Uterus (tissue), 4 donors: ENCODE results near the gene SYT14. TPM values are rescaled to one million over a fixed set of nuclear protein-coding genes. Genes with fewer than 3 reads are reported as not detected.

Experiments used
- DNase-seq, 2 donors: peaks; one replicate each; pipeline ENCODE4 v3.0.0-alpha.2; 2019 to 2020
- H3K27ac ChIP-seq, 2 donors: fragments of 200-600 bp; sonication (generic); 1 replicate in 1 of 2; 2 replicates in 1 of 2; pipeline ENCODE4 v1.5.1; 2016 to 2018
- H3K27me3 ChIP-seq, 2 donors: fragments of 200-600 bp; sonication (generic); one replicate each; pipeline ENCODE4 v1.5.1; 2018 to 2019; ENCODE audit warnings: control low read depth in 1 of 2
- H3K36me3 ChIP-seq, 2 donors: fragments of 200-600 bp; sonication (generic); one replicate each; pipeline ENCODE4 v1.5.1; 2019; ENCODE audit warnings: control low read depth in 1 of 2
- H3K4me1 ChIP-seq, 2 donors: fragments of 200-600 bp; sonication (generic); one replicate each; pipeline ENCODE4 v1.5.1; 2018 to 2019; ENCODE audit warnings: control low read depth in 1 of 2
- H3K4me3 ChIP-seq, 2 donors: fragments of 200-600 bp; sonication (generic); 1 replicate in 1 of 2; 2 replicates in 1 of 2; pipeline ENCODE4 v1.5.1; 2018 to 2019; ENCODE audit warnings: mild to moderate bottlenecking in 1 of 2
- H3K9me3 ChIP-seq, 2 donors: fragments of 200-600 bp; sonication (generic); one replicate each; pipeline ENCODE4 v1.5.1; 2019; ENCODE audit warnings: control low read depth in 1 of 2
- POLR2A ChIP-seq, 2 donors: fragments of 450-650 bp; IDR thresholded peaks; one replicate each; pipeline ENCODE4 v1.6.1; 2016; ENCODE audit warnings: antibody characterized with exemption in 2 of 2, mild to moderate bottlenecking in 1 of 2, moderate library complexity in 1 of 2
- intact Hi-C: fragments of 100-400 bp; cut with DNase I; formaldehyde crosslinking; loops from one replicate; pipeline ENCODE4 v1.15.1; 2023; ENCODE audit warnings: low total_unique reads
- total RNA-seq, 4 donors: library from RNA; depleted of rRNA in 3 of 4; stranded (reverse); fragments of >200 nt in 3 of 4; gene quantifications; one replicate each; pipeline versions ENCODE4 v1.1.0 to v1.2.4, GENCODE V29; 2014 to 2023
- TF ChIP-seq, protein P1 (sequence below), 4 experiments: fragments of 200-600 bp in 2 of 4; fragments of 450-650 bp in 2 of 4; sonication (generic) in 2 of 4; IDR thresholded peaks; one replicate each; pipeline ENCODE4 v1.5.1; 2016 to 2019; ENCODE audit warnings: antibody characterized with exemption in 4 of 4, mild to moderate bottlenecking in 2 of 4, moderate library complexity in 1 of 4
- donor health status: DM: yes; HTN: yes; CAD: no.

Gene SYT14
- total RNA-seq, 4 donors from 2014 or later, result under 0.01 to 1.0 TPM; not detected in 2

DNA sequence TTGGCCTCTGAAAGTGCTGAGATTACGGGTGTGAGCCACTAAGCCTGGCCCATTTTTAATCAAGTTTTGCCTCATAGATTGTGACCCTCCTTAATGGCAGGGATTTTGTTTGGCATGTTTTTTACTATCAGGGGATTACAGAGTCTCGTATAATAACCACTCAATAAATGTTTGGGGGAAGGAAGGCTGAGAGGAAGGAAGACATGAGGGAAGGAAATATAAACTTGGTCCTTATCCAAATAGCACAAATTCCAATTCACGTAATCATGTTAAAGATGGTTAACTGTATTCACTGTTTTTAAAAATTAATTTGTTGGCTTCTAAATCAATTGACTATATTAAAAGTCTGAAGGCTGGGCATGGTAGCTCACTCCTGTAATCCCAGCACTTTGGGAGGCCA lies 263.7 kb downstream of the SYT14 start:
- TF ChIP-seq POLR2A (IDR thresholded peaks at IDR 0.05), result no peak
- TF ChIP-seq, protein P1, sequence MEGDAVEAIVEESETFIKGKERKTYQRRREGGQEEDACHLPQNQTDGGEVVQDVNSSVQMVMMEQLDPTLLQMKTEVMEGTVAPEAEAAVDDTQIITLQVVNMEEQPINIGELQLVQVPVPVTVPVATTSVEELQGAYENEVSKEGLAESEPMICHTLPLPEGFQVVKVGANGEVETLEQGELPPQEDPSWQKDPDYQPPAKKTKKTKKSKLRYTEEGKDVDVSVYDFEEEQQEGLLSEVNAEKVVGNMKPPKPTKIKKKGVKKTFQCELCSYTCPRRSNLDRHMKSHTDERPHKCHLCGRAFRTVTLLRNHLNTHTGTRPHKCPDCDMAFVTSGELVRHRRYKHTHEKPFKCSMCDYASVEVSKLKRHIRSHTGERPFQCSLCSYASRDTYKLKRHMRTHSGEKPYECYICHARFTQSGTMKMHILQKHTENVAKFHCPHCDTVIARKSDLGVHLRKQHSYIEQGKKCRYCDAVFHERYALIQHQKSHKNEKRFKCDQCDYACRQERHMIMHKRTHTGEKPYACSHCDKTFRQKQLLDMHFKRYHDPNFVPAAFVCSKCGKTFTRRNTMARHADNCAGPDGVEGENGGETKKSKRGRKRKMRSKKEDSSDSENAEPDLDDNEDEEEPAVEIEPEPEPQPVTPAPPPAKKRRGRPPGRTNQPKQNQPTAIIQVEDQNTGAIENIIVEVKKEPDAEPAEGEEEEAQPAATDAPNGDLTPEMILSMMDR (IDR thresholded peaks at IDR 0.05), result no peak
- no peaks in the 10 kb centered on the region for H3K27me3 ChIP-seq
- no peaks in the 10 kb centered on the region for H3K9me3 ChIP-seq
- H3K4me3 ChIP-seq, result no peak overlapping the region
- no peak for DNase-seq
- H3K36me3 ChIP-seq, result no peaks in the 10 kb centered on the region
- intact Hi-C loops, result no loop called here
- no peak overlapping the region for H3K27ac ChIP-seq
- H3K4me1 ChIP-seq, result no peaks in the 10 kb centered on the region

DNA sequence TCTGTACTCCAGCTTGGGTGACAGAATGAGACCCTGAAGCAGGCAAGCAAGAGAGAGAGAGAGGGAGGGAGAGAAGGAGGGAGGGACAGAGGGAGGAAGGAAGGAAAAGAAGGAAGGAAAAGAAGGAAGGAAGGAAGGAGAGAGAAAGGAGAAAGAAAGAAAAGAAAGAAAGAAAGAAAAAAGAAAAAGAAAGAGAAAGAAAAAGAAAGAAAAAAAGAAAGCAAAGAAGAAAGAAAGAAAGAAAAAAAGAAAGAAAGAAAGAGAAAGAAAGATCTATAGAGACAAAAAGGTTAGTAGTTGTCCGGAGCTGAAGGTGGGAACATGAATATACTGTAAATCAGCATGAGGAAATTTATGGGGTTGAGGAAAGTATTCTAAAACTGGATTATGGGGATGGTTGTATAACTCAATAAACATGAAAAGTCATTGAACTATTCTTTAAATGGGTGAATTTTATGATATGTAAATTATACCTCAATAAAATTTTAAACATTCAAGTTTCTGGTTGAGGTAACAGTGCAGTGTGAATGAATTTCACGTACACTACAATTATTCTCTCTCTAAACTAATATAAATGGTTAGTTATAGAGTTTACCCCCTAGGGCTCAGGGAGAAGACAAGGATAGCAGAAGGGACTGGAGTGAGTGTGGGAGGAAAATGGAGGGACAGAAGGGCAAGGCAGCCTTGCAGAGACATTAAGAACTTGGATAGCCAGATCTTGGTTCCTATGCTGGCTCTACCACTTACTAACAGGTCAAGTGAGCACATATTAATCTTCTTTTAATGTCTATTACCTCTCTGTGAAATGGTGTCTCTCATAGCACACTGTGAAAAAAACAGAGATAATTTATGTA lies 269.8 kb downstream of the SYT14 start:
- DNase-seq, result no peak
- no peak overlapping the region for H3K27ac ChIP-seq
- H3K27me3 ChIP-seq, result no peaks in the 10 kb centered on the region
- H3K4me3 ChIP-seq, result no peak overlapping the region
- H3K4me1 ChIP-seq, result no peaks in the 10 kb centered on the region
- intact Hi-C loops, result no loop called here
- TF ChIP-seq, protein P1 (IDR thresholded peaks at IDR 0.05), result no peak
- no peak for TF ChIP-seq POLR2A (IDR thresholded peaks at IDR 0.05)
- no peaks in the 10 kb centered on the region for H3K9me3 ChIP-seq
- no peaks in the 10 kb centered on the region for H3K36me3 ChIP-seq

DNA sequence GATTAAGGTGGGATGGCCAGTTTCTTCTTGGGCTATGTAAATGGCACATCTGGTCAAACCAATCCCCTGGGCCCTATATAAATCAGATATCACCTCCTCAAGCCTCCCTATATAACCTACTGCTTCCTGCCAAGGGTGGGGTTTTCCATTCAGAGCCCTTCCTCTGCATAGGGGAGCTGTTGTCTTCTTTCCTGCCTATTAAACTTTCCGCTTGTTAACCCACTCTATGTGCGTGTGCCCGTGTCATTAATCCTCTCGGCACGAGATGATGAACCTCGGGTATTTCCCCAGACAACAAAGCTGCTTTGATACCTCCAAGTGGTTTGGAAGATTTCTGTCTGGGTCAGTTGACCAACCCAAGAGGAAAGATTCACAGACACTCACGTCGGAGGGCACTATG lies 275.3 kb downstream of the SYT14 start:
- no peak for DNase-seq
- intact Hi-C loops, result no loop called here

DNA sequence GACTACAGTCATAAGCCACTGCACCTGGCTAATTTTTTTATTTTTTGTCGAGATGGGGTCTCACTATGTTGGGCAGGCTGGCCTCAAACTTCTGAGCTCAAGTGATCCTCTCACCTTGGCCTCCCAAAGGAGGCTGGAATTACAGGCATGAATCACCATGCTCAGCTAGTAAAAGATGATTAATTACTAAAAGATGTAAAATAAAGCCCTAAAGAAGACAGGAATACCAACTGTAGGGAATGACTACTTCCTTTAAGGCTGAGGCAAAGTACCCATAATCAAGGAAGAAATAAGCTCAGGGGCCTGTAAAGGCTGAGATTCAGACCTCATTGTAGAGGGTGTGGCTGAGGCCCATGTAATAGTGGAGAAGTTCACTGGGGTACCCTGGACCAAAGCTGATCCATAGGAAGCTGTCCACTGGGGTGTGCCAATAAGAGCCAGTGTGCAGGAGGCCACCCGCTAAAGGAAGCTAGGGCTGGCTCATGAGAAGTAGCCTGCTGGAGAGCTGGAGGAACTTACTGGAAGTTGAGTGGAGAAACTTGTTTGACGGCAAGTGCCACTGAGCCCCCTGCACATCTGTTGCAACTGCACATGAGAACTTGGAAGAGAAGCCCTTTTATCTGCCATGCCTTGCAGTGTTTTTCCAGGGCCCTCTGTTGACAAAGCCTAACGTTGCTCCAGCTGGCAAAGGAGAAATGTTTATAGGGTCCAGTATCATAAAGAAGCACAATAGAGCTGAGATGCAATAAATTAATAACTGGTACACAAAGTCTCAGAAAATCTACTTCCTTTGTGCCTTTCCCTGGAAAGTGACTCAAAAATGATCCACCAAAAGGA lies 276.8 kb downstream of the SYT14 start:
- intact Hi-C loops, result no loop called here
- Histone ChIP-seq H3K4me3 (no peak overlapping the region), H3K27me3 (no peaks in the 10 kb centered on the region), H3K9me3 (no peaks in the 10 kb centered on the region), H3K36me3 (no peaks in the 10 kb centered on the region), H3K4me1 (no peaks in the 10 kb centered on the region), H3K27ac (no peak overlapping the region)
- TF ChIP-seq, protein P1 (IDR thresholded peaks at IDR 0.05), result no peak
- no peak for TF ChIP-seq POLR2A (IDR thresholded peaks at IDR 0.05)
- DNase-seq, result no peak

More for the DNA sequence above, 275.3 kb downstream of the SYT14 start:
- Histone ChIP-seq H3K4me1 (no peaks in the 10 kb centered on the region), H3K27ac (no peak overlapping the region), H3K27me3 (no peaks in the 10 kb centered on the region), H3K36me3 (no peaks in the 10 kb centered on the region), H3K4me3 (no peak overlapping the region), H3K9me3 (no peaks in the 10 kb centered on the region)
- no peak for TF ChIP-seq POLR2A (IDR thresholded peaks at IDR 0.05)
- TF ChIP-seq, protein P1 (IDR thresholded peaks at IDR 0.05), result no peak

DNA sequence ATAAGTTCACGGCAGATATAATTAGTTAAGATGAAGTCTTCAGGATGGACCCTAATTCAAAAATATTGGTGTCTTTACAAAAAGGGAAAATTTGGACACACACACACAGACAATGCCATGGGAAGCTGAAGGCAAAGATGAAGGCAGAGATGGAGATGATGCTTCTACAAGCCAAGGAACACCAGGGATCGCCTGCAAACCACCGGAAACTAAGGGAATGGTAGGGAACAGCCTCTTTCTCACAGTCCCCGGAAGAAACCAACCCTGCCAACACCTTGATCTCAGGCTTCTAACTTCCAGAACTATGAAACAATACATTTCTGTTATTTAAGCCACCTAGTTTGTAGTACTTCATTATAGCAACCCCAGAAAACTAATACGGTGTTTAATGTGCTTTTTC lies 279.5 kb downstream of the SYT14 start:
- no peak for DNase-seq
- Histone ChIP-seq H3K36me3 (no peaks in the 10 kb centered on the region), H3K4me3 (no peak overlapping the region), H3K27me3 (no peaks in the 10 kb centered on the region), H3K4me1 (no peaks in the 10 kb centered on the region), H3K9me3 (no peaks in the 10 kb centered on the region), H3K27ac (no peak overlapping the region)
- intact Hi-C loops, result no loop called here
- TF ChIP-seq POLR2A (IDR thresholded peaks at IDR 0.05), result no peak
- TF ChIP-seq, protein P1 (IDR thresholded peaks at IDR 0.05), result no peak
